PFSK-1 (cell line): ENCODE data around the gene FUT6.

Source experiments
- POLR2AphosphoS5 ChIP-seq: IDR thresholded peaks from 2 replicates; pipeline ENCODE4 v1.6.1; 2012; ENCODE audit warnings: low read depth, mild to moderate bottlenecking, control low read depth, low read length, moderate library complexity
- REST ChIP-seq, 2 experiments: IDR thresholded peaks; 2 replicates each; pipeline versions ENCODE4 v1.6.1 to v1.8.0; 2011 to 2012; ENCODE audit warnings: low read depth in 2 of 2, low read length in 2 of 2, control low read depth in 1 of 2, inconsistent platforms in 1 of 2, mild to moderate bottlenecking in 1 of 2, moderate library complexity in 1 of 2; ENCODE audit not compliant: insufficient read depth in 1 of 2

DNA sequence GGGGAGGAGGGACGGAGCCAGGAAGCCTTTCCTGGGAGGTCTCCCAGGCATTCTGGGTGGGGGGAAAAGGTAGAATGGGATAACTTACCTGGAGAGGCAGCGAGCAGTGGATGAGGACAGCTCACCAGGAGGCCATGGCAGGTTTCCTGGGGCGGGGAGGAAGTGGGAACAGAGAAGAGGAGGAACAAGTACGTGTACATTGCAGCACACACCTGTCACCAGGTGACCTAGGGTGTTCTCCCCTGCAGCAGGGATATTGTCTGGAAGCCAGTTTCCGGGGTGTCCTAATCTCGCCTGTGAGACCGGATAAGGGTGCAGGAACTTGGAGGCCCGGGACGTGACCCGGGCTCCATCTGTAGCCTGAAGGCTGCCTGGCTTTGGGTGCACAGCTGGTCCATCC is 11.8 kb upstream of the FUT6 start, which contains the start of gene FUT3:
- TF ChIP-seq REST (IDR thresholded peaks at IDR 0.05; ENCODE audit: insufficient read depth in 1 of 2, low read depth in 2 of 2, low read length in 2 of 2) (no peak), POLR2AphosphoS5 (no peak)
